SK-N-SH treated with all-trans-retinoic acid at 6 μM for 48 hours (cell line): Measurements from ENCODE around the gene MTAP.
A peak's percentile ranks its signal among the peaks of the same experiment; 100 is the strongest.

Experiments used
- ATAC-seq: fragments of 200-7000 bp; cut with Tn5 transposase; 3 replicates; pipeline ENCODE4 v1.9.1; 2020; ENCODE audit warnings: mild to moderate bottlenecking, moderate library complexity
- ARNTL ChIP-seq: fragments of 450-650 bp; formaldehyde crosslinking; IDR thresholded peaks from 2 replicates; pipeline ENCODE4 v1.5.0; 2020; ENCODE audit warnings: low read depth, mild to moderate bottlenecking, moderate library complexity, borderline replicate concordance
- BACH2 ChIP-seq: fragments of 250-450 bp; sonication (Bioruptor Pico); IDR thresholded peaks from 2 replicates; pipeline ENCODE4 v1.9.0; 2021; ENCODE audit warnings: mild to moderate bottlenecking, borderline replicate concordance
- CREB5 ChIP-seq: fragments of 250-450 bp; sonication (Bioruptor Pico); IDR thresholded peaks from 2 replicates; pipeline ENCODE4 v1.5.1; 2020; ENCODE audit warnings: low read depth, mild to moderate bottlenecking, moderate library complexity
- CSDC2 ChIP-seq: fragments of 250-450 bp; sonication (Bioruptor Pico); IDR thresholded peaks from 2 replicates; pipeline ENCODE4 v1.5.0; 2020; ENCODE audit warnings: mild to moderate bottlenecking, moderate library complexity
- CSRNP3 ChIP-seq: fragments of 250-450 bp; sonication (Bioruptor Pico); IDR thresholded peaks from 2 replicates; pipeline ENCODE4 v1.5.1; 2021; ENCODE audit warnings: mild to moderate bottlenecking, moderate library complexity
- ESRRG ChIP-seq: fragments of 250-450 bp; sonication (Bioruptor Pico); IDR thresholded peaks from 2 replicates; pipeline ENCODE4 v1.6.1; 2021; ENCODE audit warnings: mild to moderate bottlenecking
- GLIS3 ChIP-seq: fragments of 250-450 bp; sonication (Bioruptor Pico); IDR thresholded peaks from 2 replicates; pipeline ENCODE4 v1.5.0; 2020; ENCODE audit warnings: mild to moderate bottlenecking, moderate library complexity
- OSR1 ChIP-seq: fragments of 250-450 bp; sonication (Bioruptor Pico); IDR thresholded peaks from 2 replicates; pipeline ENCODE4 v1.8.0; 2022; ENCODE audit warnings: moderate library complexity, mild to moderate bottlenecking, inconsistent platforms
- POU6F1 ChIP-seq: fragments of 250-450 bp; sonication (Bioruptor Pico); IDR thresholded peaks from 2 replicates; pipeline ENCODE4 v1.8.0; 2021; ENCODE audit warnings: low read depth, mild to moderate bottlenecking, moderate library complexity, borderline replicate concordance
- PPARA ChIP-seq: fragments of 250-450 bp; sonication (Bioruptor Pico); IDR thresholded peaks from 2 replicates; pipeline ENCODE4 v1.5.0; 2020; ENCODE audit warnings: mild to moderate bottlenecking, borderline replicate concordance
- RARB ChIP-seq: fragments of 250-450 bp; sonication (Bioruptor Pico); IDR thresholded peaks from 2 replicates; pipeline ENCODE4 v1.8.0; 2021; ENCODE audit warnings: mild to moderate bottlenecking, moderate library complexity
- TCF4 ChIP-seq: fragments of 250-450 bp; sonication (Bioruptor Pico); IDR thresholded peaks from 2 replicates; pipeline ENCODE4 v1.8.0; 2021; ENCODE audit warnings: mild to moderate bottlenecking, moderate library complexity, borderline replicate concordance
- TOX ChIP-seq: fragments of 250-450 bp; sonication (Bioruptor Pico); IDR thresholded peaks from 2 replicates; pipeline ENCODE4 v1.8.0; 2021; ENCODE audit warnings: mild to moderate bottlenecking, moderate library complexity, borderline replicate concordance
- TSHZ2 ChIP-seq: fragments of 250-450 bp; sonication (Bioruptor Pico); IDR thresholded peaks from 2 replicates; pipeline ENCODE4 v1.5.0; 2020; ENCODE audit warnings: mild to moderate bottlenecking, moderate library complexity
- ZC3H10 ChIP-seq: fragments of 250-450 bp; sonication (Bioruptor Pico); IDR thresholded peaks from 2 replicates; pipeline ENCODE4 v1.5.1; 2021; ENCODE audit warnings: mild to moderate bottlenecking, moderate library complexity
- ZFP3 ChIP-seq: fragments of 250-450 bp; sonication (Bioruptor Pico); IDR thresholded peaks from 2 replicates; pipeline ENCODE4 v1.5.0; 2020; ENCODE audit warnings: mild to moderate bottlenecking, moderate library complexity
- ZFP30 ChIP-seq: fragments of 450-650 bp; formaldehyde crosslinking; IDR thresholded peaks from 2 replicates; pipeline ENCODE4 v1.5.0; 2022; ENCODE audit warnings: mild to moderate bottlenecking, moderate library complexity
- ZNF565 ChIP-seq: fragments of 450-650 bp; formaldehyde crosslinking; conservative IDR thresholded peaks from 2 replicates; pipeline ENCODE4 v1.5.0; 2020; ENCODE audit warnings: low read depth, mild to moderate bottlenecking, moderate library complexity
- ZNF70 ChIP-seq: fragments of 450-650 bp; formaldehyde crosslinking; IDR thresholded peaks from 2 replicates; pipeline ENCODE4 v1.5.0; 2020; ENCODE audit warnings: mild to moderate bottlenecking, moderate library complexity
- ZNF8 ChIP-seq: fragments of 450-650 bp; formaldehyde crosslinking; IDR thresholded peaks from 2 replicates; pipeline ENCODE4 v1.5.0; 2020; ENCODE audit warnings: mild to moderate bottlenecking, moderate library complexity

MTAP gene

GRCh38 chr9:21788752-21789151, 13.7 kb upstream of the MTAP start:
- no peak for ATAC-seq
- TF ChIP-seq GLIS3 (CRISPR knock-in tag) = no peak
- TF ChIP-seq ESRRG = no peak
- no peak for TF ChIP-seq ZC3H10
- no peak for TF ChIP-seq TCF4 (CRISPR knock-in tag)
- TF ChIP-seq ZFP30 (CRISPR knock-in tag) = no peak
- no peak for TF ChIP-seq TSHZ2 (CRISPR knock-in tag)

GRCh38 chr9:21789541-21790037, 12.8 kb upstream of the MTAP start:
- TF ChIP-seq POU6F1 (CRISPR knock-in tag) (no peak), CSDC2 (no peak), OSR1 (CRISPR knock-in tag) (no peak), CSRNP3 (no peak), ZFP30 (CRISPR knock-in tag) (no peak), ZFP3 (CRISPR knock-in tag) (no peak), ARNTL (CRISPR knock-in tag) (no peak), PPARA (CRISPR knock-in tag) (no peak), RARB (CRISPR knock-in tag) (no peak), CREB5 (CRISPR knock-in tag) (no peak), ZNF565 (CRISPR knock-in tag) (no peak), ZNF8 (CRISPR knock-in tag) (no peak), ZC3H10 (no peak), TSHZ2 (CRISPR knock-in tag) (no peak), ZNF70 (no peak), BACH2 (CRISPR knock-in tag) (no peak), TOX (CRISPR knock-in tag) (no peak)
- ATAC-seq = peak; percentile 99

- ATAC-seq = no peak
- TF ChIP-seq ZNF8 (CRISPR knock-in tag) (no peak), CSDC2 (no peak)
These were observed 7.0 kb upstream of the MTAP start for GRCh38 chr9:21795483-21795882.
